HG02642 (cell line): ENCODE measurements around the gene DAD1.

Experiments
- ATAC-seq: cut with Tn5 transposase; IDR thresholded peaks from one replicate; pipeline ENCODE4 v1.9.1; 2021; ENCODE audit warnings: mild to moderate bottlenecking; ENCODE audit not compliant: unreplicated experiment, poor library complexity

DAD1 gene

DNA sequence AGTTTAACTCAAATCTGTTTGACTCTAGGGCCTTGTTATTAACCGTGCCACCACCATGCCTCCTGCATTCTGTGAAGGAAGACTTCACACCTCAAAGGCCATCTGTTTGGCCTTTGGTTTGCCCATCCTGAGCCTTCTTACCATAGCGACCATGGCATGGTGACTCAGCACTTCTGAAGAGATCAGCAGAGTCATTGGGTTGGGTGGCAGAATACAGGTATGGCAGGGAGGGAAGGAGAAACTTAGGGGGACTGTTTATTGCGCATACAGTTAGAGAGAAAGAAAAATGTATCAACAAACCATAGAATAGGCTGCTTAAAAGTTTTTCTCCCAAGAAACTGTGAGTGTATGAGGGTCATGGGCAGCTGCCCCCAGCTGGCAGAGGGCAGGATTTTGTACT is 49.2 kb downstream of the DAD1 start:
- no peak for ATAC-seq

DNA sequence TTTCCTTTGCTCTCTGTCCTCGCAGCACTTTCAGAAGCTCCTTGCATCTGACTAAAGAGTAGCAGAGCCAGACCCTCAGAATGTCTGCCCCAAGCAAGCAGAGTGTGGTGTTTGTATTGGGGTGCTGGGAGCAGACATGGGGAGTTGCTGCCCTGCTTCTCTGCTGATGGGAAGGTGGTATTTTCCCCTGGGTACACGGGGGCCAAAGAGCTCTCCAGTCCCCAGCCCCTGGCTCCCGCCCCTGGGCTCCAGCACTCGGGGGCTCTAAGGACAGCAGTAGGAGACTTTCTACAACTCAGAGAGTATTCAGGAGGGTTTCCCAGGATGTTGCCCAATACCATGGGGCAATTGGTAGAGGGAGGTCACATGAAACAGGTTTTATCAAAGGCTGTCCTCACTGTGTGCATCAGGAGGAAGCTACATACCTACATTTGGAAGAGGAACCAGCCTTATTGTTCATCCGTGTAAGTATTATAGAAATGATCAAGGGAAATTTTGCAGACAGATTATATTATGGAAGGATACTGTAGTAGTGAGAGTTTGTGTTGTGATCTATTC is 50.3 kb downstream of the DAD1 start:
- ATAC-seq = no peak

GRCh38 chr14:22537436-22538310 is 51.4 kb downstream of the DAD1 start:
- no peak for ATAC-seq

DNA sequence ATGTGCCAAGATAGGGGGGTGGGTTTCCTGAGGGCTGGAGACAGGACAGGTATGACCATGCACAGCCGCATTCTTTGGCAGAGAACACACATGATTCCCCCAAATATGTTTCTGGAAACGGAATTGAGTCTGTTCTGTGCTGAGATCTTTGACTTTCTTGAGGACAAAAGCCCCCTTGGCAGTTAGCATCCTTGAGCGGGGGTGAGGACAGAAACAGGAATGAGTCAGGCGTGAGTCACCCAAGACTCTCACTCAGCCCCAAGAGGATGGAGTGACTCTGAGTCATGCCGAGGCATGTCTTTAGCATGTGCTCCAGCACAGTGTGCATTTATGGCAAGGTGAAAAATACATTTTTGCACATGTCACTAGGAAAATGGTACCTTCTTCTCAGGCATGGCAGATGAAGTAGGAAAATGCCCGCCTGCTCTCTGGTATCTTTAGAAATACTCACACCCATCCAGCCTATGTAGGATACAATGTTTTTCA is 52.1 kb downstream of the DAD1 start:
- ATAC-seq = peak; percentile 72

DNA sequence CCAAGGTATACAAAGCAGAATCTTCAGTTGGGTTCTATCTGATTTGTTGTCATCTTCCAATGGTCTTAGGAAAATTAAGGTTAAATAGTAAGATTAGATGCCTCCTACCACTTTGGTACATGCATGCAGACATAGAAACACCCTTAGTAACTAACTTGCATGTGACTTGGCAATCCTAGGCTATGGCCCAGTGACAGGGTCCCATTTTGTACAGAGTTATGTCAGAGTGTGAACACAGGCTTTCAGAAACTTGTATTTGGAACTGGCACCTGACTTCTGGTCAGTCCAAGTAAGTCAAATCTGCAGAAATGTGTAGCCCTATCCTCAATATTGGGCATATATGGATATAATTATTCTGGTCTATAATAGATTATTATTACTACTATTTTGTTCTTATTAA is 53.1 kb downstream of the DAD1 start:
- ATAC-seq = no peak

DNA sequence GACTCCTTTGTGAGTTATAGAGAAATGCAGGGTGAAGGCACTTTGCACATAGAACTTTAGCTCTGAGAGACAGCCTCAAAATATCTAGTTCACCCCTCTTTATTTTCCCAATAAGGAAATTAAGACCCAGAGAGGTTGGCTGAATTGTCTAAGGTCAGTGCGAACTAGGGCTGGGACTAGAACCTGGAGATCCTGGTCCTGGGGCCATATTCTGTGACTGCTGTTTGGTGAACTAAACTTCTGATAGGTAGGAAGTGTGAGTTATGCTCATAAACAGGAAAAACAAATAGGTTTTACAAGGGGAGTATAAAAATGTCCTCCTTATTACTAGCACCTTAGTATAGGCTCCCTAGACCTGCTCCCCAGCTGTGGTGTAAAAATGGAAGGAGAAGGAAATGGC is 53.9 kb downstream of the DAD1 start:
- ATAC-seq = no peak

DNA sequence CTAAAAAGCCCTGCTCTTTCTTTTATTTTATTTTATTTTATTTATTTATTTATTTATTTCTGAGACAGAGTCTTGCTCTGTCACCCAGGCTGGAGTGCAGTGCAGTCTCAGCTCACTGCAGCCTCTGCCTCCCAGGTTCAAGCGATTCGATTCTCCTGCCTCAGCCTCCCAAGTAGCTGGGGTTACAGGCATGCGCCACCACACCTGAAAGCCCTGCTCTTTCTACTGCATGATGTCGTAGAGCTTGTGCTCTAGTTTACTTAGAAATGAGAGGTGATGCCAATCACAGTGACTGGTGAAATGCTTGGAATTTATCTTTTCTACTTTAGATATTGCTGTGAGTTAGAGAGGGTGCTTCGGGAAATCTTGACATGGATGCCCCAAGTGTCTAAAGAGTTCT is 54.5 kb downstream of the DAD1 start:
- no peak for ATAC-seq

GRCh38 chr14:22533739-22534359 is 55.2 kb downstream of the DAD1 start:
- ATAC-seq = no peak

- ATAC-seq = no peak
Measured at GRCh38 chr14:22533057-22533704, 55.8 kb downstream of the DAD1 start.

DNA sequence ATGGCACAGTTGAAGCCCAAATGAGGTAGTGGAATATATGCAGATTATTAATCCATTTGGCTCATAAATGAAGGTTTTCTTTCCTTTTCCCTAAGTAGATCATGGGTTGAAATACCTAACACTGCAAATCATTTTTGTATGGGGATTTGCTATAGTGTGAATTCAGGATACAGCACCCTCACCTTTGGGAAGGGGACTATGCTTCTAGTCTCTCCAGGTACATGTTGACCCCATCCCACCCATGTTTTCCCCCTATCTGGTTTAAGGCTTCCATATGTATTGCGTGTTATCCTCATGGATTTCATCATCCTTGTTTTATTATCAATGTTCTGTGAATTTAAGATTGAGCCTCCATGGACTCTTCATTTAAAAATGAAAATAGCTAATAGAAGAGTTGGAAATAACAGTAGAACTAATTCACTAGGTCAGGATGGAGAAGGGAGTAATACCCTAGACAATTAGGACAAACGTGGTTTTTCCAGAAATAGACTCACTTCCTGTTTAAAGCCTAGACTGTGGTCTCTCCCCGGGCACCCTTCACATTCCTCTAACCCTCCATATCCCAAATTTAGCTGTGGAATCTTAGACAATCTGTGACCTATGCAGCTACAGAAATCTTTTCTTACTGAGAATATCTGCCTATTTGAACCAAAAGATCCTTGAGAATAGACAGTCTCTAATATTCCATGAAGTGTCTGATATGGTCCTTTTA is 56.5 kb downstream of the DAD1 start:
- ATAC-seq = no peak

DNA sequence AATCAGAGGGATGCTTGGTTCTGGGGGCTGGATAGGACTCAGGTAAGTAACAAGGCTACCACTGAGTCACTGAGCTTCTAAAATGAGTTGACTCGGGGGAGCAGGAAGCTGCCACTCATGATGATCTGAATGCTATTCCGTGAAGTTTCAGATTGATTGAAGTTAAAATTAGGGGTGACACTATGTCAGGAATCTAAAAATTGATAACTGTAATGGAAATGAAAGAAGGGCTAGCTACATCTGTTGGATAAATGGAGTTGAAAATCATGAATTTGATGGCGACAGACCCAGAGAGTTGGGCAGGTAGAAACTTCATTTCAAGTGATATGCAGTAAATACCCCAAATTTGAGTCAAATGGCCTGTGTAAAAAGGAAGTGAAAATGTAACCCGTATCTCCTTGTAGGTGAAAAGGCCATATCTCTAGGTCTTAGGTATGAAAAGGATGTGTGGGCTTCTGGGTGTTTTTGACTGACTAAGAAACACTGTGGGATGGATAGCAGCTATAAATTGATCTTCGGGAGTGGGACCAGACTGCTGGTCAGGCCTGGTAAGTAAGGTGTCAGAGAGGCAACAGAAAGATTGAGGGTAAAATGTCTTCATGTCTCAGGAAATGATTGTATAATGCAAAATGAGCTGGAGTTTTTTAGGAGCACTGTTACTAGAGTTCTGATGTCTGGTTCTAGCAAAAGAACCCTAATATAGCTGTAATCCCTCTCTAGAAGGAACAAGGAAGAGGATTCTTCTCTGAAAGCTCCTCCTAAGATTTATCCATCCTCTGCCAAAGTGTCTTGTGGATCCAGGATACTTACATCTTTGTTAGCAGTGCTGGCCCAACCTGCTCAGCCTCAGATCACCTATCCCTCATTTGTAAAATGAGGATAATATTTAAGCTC is 57.3 kb downstream of the DAD1 start:
- peak; percentile 64 for ATAC-seq

DNA sequence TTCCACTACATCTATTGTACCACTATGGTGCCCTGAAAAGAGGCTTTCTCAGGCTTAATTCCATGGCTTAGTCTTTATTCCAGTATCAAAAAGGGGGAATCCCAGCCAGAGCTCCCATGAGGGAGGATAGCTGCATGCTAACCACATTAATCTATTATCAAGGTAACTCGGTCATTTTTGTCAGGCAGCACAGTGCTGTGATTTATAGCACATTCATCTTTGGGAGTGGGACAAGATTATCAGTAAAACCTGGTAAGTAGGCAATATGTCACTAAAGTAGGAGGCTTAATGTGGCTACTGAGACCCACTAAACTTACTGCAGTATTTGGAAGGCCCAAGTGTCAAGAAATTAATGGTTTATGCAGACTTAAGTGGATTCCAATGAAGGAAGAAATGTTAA is 58.9 kb downstream of the DAD1 start:
- no peak for ATAC-seq

GRCh38 chr14:22526744-22527143 is 62.3 kb downstream of the DAD1 start:
- no peak for ATAC-seq

- no peak for ATAC-seq
Measured at GRCh38 chr14:22526218-22526617, 62.8 kb downstream of the DAD1 start.

GRCh38 chr14:22524784-22525161 is 64.3 kb downstream of the DAD1 start:
- ATAC-seq = no peak

DNA sequence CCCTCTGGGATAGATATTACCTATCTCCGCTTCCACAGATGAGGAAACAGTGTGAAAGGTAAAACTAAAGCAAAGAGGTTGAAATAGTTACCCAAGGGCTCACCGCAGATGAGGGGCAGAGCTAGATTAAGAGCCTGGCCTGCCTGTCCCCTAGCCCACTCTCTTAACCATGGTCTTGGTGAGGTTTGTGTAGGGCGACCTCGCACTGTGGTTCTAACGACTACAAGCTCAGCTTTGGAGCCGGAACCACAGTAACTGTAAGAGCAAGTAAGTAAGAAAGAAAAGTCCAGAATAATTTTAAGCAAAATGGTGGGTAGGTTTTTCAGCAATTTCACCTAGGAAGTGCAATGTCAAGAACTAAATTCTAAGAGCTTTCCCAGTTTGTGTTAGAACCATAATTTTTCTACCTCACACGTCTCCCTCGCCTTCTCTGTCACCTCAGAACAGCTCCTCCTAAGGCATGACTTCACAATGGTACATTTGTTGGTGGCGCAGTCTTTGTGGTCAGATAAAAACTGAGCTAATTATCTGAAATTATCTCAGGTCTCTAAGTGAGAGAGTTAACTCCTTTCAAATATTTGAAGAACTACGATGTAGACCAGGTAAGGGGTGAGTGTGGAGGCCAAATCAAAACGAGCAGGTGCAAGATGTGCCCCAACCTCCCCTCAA is 64.8 kb downstream of the DAD1 start:
- ATAC-seq = no peak

DNA sequence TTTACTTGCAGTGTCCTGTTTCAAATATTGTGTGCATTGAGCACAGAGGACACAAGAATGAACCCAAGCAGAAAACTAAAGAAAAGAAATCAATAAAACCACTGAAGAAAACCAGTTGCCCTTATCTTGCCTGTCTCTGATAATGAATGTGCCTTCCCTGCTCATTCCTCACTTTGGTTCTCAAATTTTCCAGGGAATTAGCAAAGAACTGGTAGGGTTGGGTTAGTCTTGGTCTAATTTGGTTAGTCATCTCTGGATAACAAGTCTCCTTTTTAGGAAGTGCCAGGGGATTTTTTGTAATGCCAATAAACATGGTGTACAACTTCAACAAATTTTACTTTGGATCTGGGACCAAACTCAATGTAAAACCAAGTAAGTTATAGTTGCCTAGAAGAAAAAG is 65.7 kb downstream of the DAD1 start:
- no peak for ATAC-seq

- ATAC-seq = no peak
Measured at GRCh38 chr14:22522466-22522957, 66.5 kb downstream of the DAD1 start.
